Activated CD8-positive, alpha-beta T cell treated with anti-CD3 and anti-CD28 coated beads for 36 hours (primary cell): ENCODE results near the gene DGKG. TPM values are rescaled to one million over a fixed set of nuclear protein-coding genes. Genes with fewer than 3 reads are reported as not detected.

Experiments used
- ATAC-seq: fragments of 200-7000 bp; cut with Tn5 transposase; one replicate; pipeline ENCODE4 v1.10.0; 2021; ENCODE audit warnings: mild to moderate bottlenecking, moderate library complexity
- CTCF ChIA-PET: fragments of 350-600 bp; sonication (Branson Sonifier 250); formaldehyde crosslinking; loops from one replicate; lab custom pipeline; 2021; ENCODE audit warnings: antibody characterized with exemption; lab: Charles Lee
- POLR2A ChIA-PET: fragments of 350-600 bp; sonication (Branson Sonifier 250); formaldehyde crosslinking; loops from one replicate; lab custom pipeline; 2021; ENCODE audit warnings: antibody characterized with exemption; lab: Charles Lee
- DNase-seq: peaks from one replicate; pipeline ENCODE4 v3.0.0-alpha.2; 2020
- H3K27ac Mint-ChIP-seq: one replicate; pipeline ENCODE4 v1.8.0; 2021; ENCODE audit warnings: mild to moderate bottlenecking, mixed read lengths
- H3K27me3 Mint-ChIP-seq: one replicate; pipeline ENCODE4 v1.8.0; 2021; ENCODE audit warnings: mixed read lengths
- H3K36me3 Mint-ChIP-seq: one replicate; pipeline ENCODE4 v1.8.0; 2021; ENCODE audit warnings: low read depth, mixed read lengths
- H3K4me1 Mint-ChIP-seq: one replicate; pipeline ENCODE4 v1.8.0; 2021; ENCODE audit warnings: low read depth, mixed read lengths
- H3K4me3 Mint-ChIP-seq: one replicate; pipeline ENCODE4 v1.8.0; 2021; ENCODE audit warnings: mild to moderate bottlenecking, moderate library complexity, mixed read lengths
- H3K9me3 Mint-ChIP-seq: one replicate; pipeline ENCODE4 v1.8.0; 2021; ENCODE audit warnings: mixed read lengths
- CTCF ChIP-seq: fragments of 200-600 bp; IDR thresholded peaks from one replicate; pipeline ENCODE4 v1.8.0; 2022; ENCODE audit warnings: antibody characterized with exemption, mild to moderate bottlenecking
- intact Hi-C: fragments of 100-400 bp; cut with micrococcal nuclease; formaldehyde crosslinking; loops from one replicate; pipeline ENCODE4 v1.10.0; 2022
- total RNA-seq, 2 experiments: library from RNA; stranded (reverse); gene quantifications; one replicate each; pipeline ENCODE4 v1.2.3, GENCODE V29; 2021

The DGKG gene
- total RNA-seq, 2 experiments from 2014 or later: 0.18 to 0.36 TPM

DNA sequence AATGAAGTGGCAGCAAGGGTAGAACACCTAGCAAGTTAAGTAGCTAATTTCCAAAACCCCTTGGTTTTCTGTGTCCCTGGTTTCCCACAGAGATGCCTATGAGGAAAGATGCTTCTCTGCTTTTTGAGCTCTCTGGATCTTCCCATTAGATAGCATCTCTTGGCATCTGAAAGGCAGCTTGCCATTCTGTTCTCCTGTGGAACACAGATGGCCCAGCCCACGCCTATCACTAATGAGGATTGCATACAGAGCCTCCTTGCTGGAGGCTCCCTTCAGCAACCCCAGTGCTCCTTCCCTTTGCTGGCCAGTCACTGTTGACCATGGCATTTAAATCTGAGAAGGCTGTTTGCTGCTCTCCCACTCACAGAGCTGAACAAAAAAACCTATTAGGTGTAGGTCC, 218.8 kb downstream of the DGKG start:
- no peak for TF ChIP-seq CTCF
- H3K27me3 Mint-ChIP-seq: peaks cover 13% of the 10 kb centered on the region
- CTCF ChIA-PET: interaction anchor here (1.8 kb wide), 1 partner anchor 100 kb away, joined by 6 read pairs; no protein-coding TSS in a partner anchor
- no peaks in the 10 kb centered on the region for H3K36me3 Mint-ChIP-seq
- intact Hi-C loops: no loop called here
- ATAC-seq: no peak
- H3K27ac Mint-ChIP-seq: no peak overlapping the region
- H3K9me3 Mint-ChIP-seq: no peaks in the 10 kb centered on the region
- DNase-seq: no peak
- H3K4me1 Mint-ChIP-seq: no peaks in the 10 kb centered on the region
- no peak overlapping the region for H3K4me3 Mint-ChIP-seq
- POLR2A ChIA-PET: interaction anchor here (1.9 kb wide), 1 partner anchor 11 kb away, joined by 5 read pairs; no protein-coding TSS in a partner anchor

DNA sequence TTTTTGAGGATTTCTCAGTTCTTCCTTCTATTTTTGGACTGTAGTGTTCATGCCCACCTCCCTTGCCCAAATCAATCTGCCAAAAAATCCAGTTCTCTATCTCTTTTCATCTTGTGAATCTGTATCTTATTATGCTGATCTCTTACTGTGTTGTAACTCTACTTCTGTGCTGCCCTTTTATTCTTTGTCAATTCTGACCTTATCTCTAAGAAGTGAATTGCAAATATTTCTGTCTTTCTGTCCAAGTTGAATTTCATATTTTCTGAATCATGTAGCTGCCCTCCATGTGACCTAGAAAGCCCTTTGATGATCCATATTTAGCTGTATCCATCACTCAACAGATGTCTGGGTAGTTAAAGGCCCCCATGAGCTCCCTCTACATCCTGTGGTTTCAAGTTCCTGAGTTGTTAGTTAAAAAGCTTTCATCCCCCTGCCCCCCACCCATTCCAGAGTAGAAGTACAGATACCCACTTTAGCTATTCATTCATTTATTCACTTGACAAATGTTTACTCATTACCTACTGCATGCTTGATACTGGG, 219.6 kb downstream of the DGKG start:
- TF ChIP-seq CTCF: no peak

GRCh38 chr3:186141790-186142189, 220.2 kb downstream of the DGKG start:
- H3K27ac Mint-ChIP-seq: no peak overlapping the region
- intact Hi-C loops: no loop called here
- no peak overlapping the region for H3K4me3 Mint-ChIP-seq
- no peaks in the 10 kb centered on the region for H3K4me1 Mint-ChIP-seq
- H3K9me3 Mint-ChIP-seq: no peaks in the 10 kb centered on the region
- ATAC-seq (no peak), DNase-seq (no peak)
- peaks cover 13% of the 10 kb centered on the region for H3K27me3 Mint-ChIP-seq
- POLR2A ChIA-PET: interaction anchor here (0.6 kb wide), 1 partner anchor 230 kb away, joined by 3 read pairs; no protein-coding TSS in a partner anchor
- no peaks in the 10 kb centered on the region for H3K36me3 Mint-ChIP-seq
- TF ChIP-seq CTCF: no peak
- CTCF ChIA-PET: interaction anchor here (1.0 to 1.8 kb wide), 3 partner anchors 29 to 398 kb away, joined by 3 to 6 read pairs (median 3); no protein-coding TSS in a partner anchor

More for the DNA sequence above, 219.6 kb downstream of the DGKG start:
- Mint-ChIP-seq H3K27ac (no peak overlapping the region), H3K27me3 (peaks cover 13% of the 10 kb centered on the region), H3K9me3 (no peaks in the 10 kb centered on the region), H3K36me3 (no peaks in the 10 kb centered on the region), H3K4me3 (no peak overlapping the region), H3K4me1 (no peaks in the 10 kb centered on the region)
- ChIA-PET CTCF (interaction anchor here (1.0 to 1.8 kb wide), 3 partner anchors 29 to 397 kb away, joined by 3 to 6 read pairs (median 3); no protein-coding TSS in a partner anchor), POLR2A (interaction anchor here (0.6 to 1.9 kb wide), 2 partner anchors 10 to 231 kb away, joined by 3 to 5 read pairs; no protein-coding TSS in a partner anchor)
- ATAC-seq (no peak), DNase-seq (no peak)
- intact Hi-C loops: no loop called here

- no peak overlapping the region for H3K4me3 Mint-ChIP-seq
- H3K4me1 Mint-ChIP-seq: no peaks in the 10 kb centered on the region
- no peak for ATAC-seq
- H3K27ac Mint-ChIP-seq: no peak overlapping the region
- DNase-seq: no peak
- CTCF ChIA-PET: interaction anchor here (1.0 kb wide), 1 partner anchor 18 kb away, joined by 3 read pairs; no protein-coding TSS in a partner anchor
- H3K9me3 Mint-ChIP-seq: no peaks in the 10 kb centered on the region
- TF ChIP-seq CTCF: no peak
- POLR2A ChIA-PET: interaction anchor here (0.9 kb wide), 1 partner anchor 155 kb away, joined by 3 read pairs; no protein-coding TSS in a partner anchor
- peaks cover 9% of the 10 kb centered on the region for H3K27me3 Mint-ChIP-seq
- H3K36me3 Mint-ChIP-seq: no peaks in the 10 kb centered on the region
- intact Hi-C loops: no loop called here
Measured at GRCh38 chr3:186138272-186138981, 223.6 kb downstream of the DGKG start.
